ENCODE measurements around the gene PPP2R5A.
A peak's percentile ranks its signal among the peaks of the same experiment; 100 is the strongest.
"Not testable (repeated sequence)": the region's sequence is repeated elsewhere in the genome, so short reads cannot be mapped to it uniquely, and the experiment has no call there.

Gene PPP2R5A

DNA sequence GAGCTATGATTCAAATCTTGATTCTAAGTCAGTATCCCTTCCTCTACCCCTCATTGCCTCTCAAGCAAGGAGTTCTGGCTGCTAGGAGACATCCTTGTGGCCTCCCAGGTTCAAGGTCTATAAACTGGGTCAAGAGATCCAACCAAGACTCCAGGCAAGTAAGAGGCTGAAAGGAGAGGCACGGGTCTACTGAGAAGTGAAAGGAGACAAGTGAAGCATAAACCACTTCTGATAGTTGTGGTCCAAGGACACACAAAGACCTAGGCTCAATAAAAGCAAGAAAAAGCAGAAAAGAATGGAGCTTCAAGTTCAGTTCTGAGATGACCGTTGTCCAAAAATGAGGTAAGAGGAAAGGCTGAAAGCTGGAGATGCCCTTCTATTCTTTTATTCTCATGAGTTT, 17.8 kb upstream of the PPP2R5A start:
- no peak for DNase-seq (ENCODE audit: low read depth, low spot score)

DNA sequence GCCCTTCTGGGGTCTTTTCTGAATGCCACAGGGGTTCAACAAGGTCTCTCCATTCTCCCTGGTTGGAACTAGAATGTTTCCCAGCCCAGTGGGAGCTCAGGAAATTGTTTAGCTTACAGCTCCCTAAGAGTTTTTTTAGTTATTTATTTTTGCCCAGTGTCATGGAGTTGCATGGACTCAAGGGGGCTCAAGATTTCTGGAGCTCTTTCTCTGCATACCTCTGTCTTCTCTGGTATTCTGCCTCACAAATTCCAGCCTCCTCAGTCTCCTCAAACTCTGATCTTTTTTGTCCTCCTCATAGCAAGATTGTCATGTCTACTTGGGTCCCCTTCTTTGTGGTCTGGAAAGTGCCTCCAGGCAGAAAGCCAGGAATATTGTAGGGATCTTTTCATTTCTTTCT, 15.9 kb upstream of the PPP2R5A start:
- no peak for DNase-seq (ENCODE audit: low read depth, low spot score)

DNA sequence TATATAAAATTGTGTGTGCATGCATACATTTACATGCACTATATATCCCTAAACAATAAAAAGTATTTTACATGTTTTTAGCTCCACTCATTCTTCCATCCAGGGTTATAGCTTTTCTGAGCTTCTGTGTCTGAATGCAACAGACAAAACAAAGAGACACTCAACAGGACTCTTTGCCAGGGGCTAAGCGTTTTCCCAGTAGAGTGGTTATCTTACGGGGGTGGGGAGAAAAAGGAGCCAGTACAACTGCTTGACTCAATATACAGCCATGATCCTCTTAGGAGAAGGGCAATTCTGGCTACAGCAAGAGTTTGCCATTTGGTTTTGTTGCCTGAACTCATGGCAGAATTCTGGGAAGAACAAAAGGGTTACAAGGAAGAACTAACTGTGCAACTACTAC, 14.6 kb upstream of the PPP2R5A start:
- DNase-seq (ENCODE audit: low read depth, low spot score) = no peak

DNA sequence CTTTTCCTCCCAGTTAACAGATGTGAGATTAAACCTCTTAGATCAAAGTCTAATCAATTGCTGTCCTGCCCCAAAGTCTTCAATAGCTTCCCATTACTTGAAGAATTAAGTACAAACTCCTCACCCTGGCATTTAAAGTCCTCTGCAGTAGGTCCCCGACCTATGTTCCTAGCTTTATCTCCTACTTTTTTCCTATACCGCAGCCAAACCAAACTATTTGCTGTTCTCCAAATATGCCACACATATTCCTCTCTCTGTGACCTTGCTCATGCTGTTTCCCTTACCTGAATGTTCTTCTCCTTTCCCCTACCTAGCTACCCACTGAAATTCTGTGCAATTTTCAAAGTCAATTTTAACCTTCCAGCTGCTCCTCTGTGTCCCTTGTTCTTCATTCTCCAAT, 14.0 kb upstream of the PPP2R5A start:
- no peak for DNase-seq (ENCODE audit: low read depth, low spot score)

DNA sequence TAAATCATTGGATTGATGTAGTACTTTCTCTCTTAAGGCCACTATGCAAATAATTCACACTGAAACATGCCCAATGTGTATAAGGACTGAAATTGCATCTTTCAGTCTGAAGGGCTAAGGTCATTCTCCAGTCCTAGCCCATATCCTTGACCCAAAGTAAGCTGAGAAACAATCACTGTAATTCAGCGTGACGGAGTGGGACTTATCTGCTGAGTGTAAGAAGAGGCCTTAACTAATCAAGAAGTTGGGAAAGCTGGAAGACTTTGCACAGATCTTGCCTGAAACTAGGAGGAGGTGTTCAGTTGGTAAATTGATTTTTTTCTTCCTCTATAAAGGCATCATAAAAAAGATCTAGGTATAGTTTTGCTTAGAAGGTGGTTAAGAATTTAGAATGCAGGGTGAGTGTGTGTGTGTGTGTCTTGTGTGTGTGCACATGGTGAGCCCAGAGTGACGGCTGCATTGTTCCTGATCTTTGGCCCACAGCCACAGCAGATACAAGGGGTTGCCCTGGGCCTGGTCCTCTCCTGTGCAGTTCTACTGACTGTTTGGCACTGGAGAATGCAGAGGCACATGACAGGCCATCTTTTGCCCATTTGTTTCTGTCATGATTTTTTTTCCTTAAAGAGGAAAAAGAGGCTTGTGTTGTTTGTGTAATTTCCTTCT, 13.3 kb upstream of the PPP2R5A start:
- no peak for DNase-seq (ENCODE audit: low read depth, low spot score)

DNA sequence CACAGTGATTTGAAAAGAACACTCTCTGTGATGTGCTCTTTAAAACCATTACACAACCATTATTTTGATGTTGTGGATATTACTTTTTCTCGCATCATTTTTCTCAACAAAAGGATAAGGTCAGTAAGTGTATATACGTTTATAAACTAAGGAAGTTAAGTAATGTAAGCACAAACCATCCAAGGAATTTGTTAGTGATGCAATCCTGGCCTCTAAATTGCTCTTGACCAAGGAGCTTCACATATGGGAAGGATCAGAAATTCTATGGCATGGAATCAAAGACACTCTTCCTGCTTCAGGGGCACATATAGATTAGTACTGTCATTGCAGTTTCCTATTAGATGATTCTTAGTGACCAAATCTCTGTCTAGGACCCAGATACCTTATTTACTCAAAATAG, 3.6 kb upstream of the PPP2R5A start:
- no peak for DNase-seq (ENCODE audit: low read depth, low spot score)

DNA sequence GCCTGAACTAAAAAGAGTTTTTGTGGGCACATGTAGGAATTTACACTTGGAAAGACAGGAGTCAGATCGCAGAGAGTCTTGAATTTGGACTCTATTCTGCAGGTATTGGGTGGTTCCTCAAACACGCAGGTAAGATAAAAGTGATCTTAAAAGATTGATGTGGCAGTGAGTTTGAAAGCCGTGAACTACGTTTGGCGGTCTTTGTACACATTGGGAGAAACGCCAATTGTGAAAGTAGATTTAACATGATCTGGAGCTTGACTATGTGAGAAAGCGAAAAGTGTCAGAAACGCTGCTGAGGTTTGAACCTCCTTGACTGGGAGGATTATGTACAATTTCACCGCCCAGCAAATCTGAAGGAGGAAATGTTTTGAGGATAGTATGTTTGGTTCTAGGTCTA, 1.5 kb upstream of the PPP2R5A start:
- DNase-seq (ENCODE audit: low read depth, low spot score) = no peak

DNA sequence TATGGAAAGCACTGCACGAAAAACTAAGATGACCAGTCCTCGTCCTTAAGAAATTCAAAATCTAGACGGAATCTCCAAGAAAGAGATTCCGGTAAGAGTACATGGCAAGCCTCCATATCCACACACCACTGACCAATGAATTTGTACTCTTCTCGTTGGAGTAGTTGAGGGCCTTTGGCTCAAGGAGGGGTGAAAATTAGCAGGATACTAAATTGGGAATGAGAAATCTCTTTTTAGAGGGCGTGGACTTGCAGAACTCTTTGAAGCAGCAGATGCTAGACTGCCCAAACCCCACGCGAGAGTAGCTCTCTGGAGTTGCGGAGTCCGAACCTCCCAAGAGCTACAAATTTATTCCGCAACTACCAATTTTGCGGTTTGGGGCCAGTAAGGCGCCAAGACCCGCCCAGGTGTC, 872 bp upstream of the PPP2R5A start:
- no peak for DNase-seq (ENCODE audit: low read depth, low spot score)

DNA sequence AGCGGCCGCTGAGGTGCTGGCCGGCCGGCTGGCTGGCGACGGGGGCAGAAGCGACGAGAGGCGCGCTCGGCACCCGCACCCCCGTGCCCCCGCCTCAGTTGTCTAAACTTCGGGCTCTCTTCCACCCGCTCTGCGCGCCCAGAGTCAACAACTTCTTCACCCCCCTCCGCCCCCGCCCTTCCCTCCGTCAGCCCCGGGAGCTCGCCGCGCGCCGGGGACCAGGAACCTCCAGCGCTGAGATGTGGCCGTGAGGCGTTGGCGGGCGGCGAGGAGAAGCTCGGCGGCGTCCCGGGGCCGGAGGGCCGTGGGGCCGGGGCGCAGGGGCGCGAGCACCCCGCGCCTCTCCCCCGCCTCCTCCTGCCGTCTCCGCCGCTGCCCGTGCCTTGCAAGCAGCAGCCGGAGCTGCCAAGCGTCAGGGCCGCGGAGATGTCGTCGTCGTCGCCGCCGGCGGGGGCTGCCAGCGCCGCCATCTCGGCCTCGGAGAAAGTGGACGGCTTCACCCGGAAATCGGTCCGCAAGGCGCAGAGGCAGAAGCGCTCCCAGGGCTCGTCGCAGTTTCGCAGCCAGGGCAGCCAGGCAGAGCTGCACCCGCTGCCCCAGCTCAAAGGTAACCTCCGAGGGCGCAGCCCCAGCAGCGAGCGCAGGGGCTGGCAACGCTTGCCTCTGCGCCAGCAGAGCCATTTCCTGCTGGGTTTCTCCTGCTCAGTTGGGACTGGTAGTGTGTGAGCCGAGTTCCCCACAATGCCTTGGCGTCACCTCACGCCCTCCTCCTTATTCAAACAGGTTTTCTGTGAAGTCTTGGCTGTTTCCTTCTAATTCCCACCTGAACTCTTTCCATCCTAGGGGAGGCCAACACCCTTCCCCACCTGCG, 710 bp downstream of the PPP2R5A start:
- DNase-seq (ENCODE audit: low read depth, low spot score) = peak; percentile 44

DNA sequence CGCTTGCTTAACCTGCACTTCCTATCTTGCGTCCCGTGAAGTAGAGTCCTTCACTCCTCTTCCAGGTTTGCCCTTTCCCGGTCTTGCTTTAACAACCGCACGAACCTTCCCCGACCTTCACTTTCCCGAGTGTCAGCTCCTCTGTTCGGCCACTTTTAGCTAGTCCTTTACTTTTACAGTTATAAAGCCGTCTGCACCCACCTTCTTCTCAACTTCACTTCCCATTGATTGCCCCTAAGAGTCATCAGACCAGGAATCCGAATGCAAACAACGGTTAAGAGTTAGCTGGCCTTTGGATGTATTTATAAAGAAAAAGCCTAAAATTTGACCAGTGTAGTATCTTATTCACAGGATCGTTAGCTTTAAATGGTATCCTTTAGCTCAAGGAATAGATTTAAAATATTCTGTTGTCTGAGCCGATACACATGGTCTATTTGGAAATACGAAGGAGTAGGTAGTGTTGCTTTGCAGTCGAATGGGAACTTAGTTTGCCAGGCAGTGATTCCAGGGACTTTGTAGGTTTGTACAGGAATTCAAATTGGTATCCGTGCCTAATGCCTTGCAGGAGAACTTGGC, 1.4 kb downstream of the PPP2R5A start:
- DNase-seq (ENCODE audit: low read depth, low spot score) = no peak

DNA sequence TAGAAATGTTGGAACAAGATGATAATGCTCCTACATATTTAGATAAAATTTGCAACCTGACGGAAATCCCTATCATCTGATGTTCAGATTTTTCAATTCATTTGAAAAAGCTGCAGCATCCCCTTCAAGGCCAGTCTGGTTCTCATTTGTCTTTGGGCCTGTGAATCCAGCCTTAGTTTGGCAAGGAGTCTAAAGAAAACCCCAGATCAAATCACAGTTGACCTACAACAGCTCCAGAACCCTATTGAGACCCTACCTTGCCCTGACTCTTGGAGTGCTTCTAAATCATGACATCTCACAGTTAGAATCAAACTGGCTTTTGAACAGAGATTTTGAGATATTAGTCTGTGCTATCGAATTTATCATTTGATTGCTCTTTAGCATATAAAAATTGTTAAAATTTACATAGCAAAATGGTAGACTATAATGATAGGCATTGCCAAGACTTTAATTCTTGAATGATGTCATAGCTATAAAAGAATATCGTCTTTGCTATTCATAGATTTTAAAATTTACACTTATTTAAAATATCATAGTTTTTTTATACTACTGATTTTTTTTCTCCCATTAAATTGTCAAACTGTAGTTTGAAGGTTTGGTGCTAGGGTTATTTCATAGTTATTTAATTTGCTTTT, 2.2 kb downstream of the PPP2R5A start:
- no peak for DNase-seq (ENCODE audit: low read depth, low spot score)

DNA sequence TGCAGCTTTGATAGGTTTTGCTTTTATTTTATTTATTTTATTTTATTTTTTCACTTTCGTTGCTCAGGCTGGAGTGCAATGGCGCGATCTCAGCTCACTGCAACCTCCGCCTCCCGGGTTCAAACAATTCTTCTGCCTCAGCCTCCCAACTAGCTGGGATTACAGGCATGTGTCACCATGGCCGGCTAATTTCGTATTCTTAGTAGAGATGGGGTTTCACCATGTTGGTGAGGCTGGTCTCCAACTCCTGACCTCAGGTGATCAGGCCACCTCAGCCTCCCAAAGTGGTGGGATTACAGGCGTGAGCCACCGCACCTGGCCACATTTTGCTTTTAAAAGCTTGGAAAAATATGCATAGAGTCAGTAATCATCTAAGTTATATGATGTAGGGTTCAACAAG, 2.8 kb downstream of the PPP2R5A start:
- not testable (repeated sequence) for DNase-seq (ENCODE audit: low read depth, low spot score)

DNA sequence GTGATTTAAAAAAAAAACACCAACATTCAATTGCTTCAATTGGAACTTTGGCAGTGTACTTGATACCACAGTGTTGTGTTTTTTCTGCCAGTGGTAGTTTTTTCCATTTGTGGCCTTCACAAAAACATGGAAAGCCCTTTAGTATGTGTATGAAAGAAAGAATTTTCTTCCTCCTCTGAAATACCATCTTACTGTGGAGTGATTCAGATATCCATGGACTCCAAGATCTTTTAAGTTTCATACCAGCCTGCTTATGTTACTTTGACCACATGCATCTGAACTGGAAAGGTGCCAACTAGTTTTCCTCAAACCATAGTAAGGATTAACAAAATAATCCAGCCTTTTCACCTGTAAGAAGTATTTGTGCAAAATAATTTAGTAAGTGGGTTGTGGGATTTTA, 3.4 kb downstream of the PPP2R5A start:
- DNase-seq (ENCODE audit: low read depth, low spot score) = no peak

DNA sequence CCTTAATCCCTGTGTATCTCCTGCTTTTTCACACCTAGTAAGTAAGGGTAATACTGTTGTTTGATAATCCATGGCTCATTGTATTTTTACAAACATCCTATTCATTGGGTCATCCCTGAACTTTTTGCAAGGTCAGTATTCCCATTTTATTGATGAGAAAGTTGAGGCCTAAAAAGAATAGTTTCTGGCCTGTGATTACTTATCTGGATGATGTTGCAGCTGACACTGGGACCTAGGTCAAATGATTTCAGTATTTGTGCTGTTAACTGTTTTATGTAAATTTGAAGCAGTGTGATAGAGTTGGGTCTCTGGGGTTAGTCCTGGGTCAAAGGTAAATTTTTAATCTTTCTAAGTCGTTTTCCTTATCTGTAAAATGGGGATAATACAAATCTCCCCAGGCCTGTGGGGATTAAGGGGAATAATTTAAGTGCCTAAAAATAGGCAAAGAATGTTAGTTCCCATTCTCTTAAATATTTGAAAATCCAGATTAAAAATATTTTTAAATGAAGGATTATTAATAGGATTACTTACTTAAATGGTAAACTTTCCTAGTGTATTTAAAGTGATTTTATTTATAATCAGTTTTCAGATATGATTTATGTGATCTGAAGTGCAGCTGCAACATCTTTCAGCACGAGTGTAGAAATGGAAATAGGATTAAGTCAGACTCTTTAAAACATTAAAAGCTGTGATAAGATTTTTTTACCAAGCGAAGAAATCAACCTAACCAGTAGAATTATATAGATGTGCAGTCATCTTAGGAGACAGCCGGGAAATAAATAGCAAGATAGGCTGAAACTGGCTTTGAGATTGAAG, 4.3 kb downstream of the PPP2R5A start:
- DNase-seq (ENCODE audit: low read depth, low spot score) = no peak

DNA sequence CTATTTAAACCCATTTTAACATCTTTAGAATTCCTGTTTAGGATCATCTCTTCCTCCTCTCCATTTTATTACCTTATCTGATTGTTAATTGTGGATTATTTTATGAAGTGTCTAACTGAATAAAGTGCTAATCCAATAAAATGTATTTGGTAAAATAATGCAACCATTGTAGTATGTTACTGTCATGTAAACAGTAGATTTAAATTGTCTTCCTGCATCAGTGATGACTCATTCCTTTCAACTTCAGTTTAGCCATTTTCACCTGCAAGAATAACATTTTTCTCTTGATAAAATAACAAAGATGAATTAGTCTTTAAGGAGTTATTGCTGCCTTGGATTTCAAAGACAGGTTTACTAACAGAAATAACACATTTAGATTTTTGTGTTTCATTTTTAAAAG, 5.4 kb downstream of the PPP2R5A start:
- DNase-seq (ENCODE audit: low read depth, low spot score) = no peak

DNA sequence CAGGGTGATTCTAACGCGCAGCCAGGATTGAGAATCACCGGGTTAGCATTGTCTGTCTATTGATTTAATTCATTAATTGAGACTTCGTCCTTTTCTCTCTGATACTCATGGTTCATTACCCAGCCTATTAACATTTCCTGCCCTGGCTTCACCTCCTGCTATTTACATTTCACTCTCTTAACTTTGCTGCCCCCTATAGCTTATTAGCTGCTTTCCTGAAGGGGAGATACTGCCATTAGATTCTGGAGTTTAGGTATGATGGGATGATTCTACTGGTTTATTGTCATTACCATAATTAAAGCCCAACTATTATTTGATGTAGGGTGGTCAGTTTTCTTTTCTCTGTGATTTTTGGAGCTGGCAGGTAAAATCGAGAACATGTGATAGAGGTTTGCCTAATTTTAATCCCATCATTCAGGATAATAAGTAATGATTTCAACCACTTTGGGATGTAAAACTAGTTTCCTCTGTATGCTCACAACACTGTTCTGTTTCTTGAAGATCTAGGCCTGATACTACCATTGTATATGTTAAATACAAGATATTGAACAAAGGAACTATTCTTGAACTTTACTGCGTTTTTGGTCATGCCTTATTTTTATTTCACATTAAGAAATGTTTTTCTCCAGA, 6.4 kb downstream of the PPP2R5A start:
- no peak for DNase-seq (ENCODE audit: low read depth, low spot score)

DNA sequence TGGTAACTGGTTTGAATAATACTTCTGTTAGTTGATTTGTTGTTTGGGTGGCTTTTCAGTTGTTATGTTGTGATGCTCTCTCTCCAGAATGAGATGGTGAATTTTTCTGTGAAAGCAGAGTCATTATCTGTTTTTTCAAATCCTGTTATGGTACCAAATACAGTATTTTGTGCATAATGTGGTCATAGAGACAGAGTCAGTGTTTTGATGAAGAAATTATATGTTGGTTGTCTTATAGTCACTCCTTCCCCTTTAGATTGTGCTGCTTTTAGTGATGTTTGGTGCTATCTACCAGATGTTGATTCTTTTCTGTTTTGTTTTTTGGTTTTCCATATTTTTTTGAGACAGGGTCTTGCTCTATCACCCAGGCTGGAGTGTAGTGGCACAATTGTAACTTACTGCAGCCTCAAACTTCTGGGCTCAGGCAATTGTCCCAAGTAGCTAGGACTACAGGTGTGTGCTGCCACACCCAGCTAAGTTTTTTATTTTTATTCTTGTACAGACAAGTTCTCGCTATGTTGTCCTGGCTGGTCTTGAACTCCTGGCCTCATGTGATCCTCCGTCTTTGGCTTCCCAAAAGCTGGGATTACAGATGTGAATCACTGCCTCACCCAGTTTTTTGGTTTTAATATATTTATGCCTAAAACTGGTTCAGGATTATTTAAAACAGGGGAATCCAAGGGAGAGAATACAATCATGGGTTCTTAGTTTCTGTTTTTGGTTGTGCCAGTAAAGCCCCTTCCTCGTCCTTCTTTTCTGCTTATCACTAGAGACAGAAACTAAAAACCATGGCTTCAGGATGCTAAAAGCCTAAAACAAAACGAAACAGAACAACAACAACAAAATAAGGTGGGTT, 7.3 kb downstream of the PPP2R5A start:
- no peak for DNase-seq (ENCODE audit: low read depth, low spot score)

DNA sequence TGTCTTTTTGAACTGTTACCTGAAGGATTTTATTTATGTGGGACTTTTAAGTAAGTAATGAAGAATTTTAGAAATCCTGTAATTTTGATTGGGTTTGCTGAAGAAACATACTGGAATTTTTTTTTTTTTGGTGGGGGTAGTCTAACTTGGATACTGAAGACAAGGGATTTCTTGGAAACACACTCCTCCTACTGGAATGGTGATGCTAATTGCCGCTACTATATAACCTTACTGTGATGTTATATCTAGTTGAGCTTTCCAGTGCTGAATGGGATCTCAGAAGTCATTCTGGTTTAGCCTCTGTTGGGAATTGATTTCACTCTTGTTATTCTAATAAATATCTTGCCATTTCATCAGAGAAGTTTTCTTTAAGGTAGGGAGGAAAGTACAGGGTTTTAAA, 8.4 kb downstream of the PPP2R5A start:
- no peak for DNase-seq (ENCODE audit: low read depth, low spot score)

DNA sequence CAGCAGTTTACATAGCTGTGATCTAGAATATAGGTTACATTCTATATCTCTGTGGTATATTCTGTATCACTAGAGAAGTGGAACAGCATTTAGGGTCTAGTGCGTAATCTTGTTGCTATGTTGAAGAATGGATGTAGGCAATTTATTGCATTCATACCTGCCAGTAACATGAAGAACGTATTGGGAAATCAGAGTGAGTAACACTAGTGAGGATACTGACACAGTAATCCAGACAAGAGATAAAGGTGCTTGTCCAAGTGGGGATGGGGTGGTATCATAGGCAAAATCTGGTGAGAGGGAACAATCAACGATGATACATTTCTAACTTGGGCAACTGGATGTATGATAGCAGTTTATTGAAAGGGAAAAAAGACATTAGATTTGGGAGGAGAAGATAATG, 9.8 kb downstream of the PPP2R5A start:
- no peak for DNase-seq (ENCODE audit: low read depth, low spot score)

DNA sequence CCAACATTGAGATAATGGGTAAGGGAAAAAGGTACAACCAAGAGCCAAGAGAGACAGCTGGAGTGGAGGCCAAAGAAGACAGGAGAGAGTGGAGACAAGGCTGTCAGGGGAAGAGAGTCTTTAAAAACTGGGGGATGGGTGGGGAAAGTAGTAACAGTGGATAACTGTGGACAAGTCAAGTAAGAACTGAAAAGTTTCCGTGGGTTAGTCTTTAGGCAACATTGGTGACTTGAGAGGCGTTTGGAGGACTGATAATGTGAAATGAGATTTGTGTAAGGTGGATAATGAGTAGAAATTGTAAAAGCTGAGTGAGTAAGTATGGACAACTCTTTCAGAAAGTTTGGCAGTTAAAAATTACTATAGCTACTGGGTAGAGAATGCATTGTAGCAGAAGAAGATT, 10.4 kb downstream of the PPP2R5A start:
- DNase-seq (ENCODE audit: low read depth, low spot score) = no peak
